Upper lobe of left lung (tissue), 4 donors: Measurements from ENCODE around the gene PTGR1.

Experiments
- CTCF ChIP-seq, 6 experiments: fragments of 450-650 bp in 4 of 6; fragments of 200-600 bp in 2 of 6; sonication (generic) in 2 of 6; IDR thresholded peaks; one replicate each; pipeline ENCODE4 v1.5.1; 2016 to 2019; ENCODE audit warnings: antibody characterized with exemption in 6 of 6
- POLR2A ChIP-seq, 4 donors: fragments of 450-650 bp; IDR thresholded peaks; one replicate each; pipeline ENCODE4 v1.5.1; 2016 to 2017; ENCODE audit warnings: antibody characterized with exemption in 4 of 4, mild to moderate bottlenecking in 2 of 4
- POLR2AphosphoS5 ChIP-seq, 2 donors: sonication (generic); formaldehyde crosslinking; IDR thresholded peaks; one replicate each; pipeline ENCODE4 v1.5.1; 2017; ENCODE audit warnings: antibody characterized with exemption in 2 of 2

- TF ChIP-seq CTCF (IDR thresholded peaks at IDR 0.05) (no peak), POLR2AphosphoS5 (IDR thresholded peaks at IDR 0.05) (peak; percentile 8 to 50), POLR2A (IDR thresholded peaks at IDR 0.05) (peak in 3 of 4 donors; percentile 24 to 64 (median 29))
These were observed at the start of gene PTGR1 for GRCh38 chr9:111599092-111599954.
